ENCODE measurements around the gene SMIM12. TPM values are rescaled to one million over a fixed set of nuclear protein-coding genes. Genes with fewer than 3 reads are reported as not detected.

The SMIM12 gene
- total RNA-seq, 1 donor from 2014 or later, result 58.7 TPM

GRCh38 chr1:34847094-34847493 is 12.5 kb downstream of the SMIM12 start:
- intact Hi-C loops (cut with micrococcal nuclease), result no loop called here
- H3K9me3 Mint-ChIP-seq, result no peaks in the 10 kb centered on the region
- no peaks in the 10 kb centered on the region for H3K27me3 Mint-ChIP-seq (ENCODE audit: low read depth)
- H3K36me3 Mint-ChIP-seq (ENCODE audit: low read depth), result peaks cover 32% of the 10 kb centered on the region
- H3K27ac Mint-ChIP-seq, result no peak overlapping the region
- H3K4me1 Mint-ChIP-seq (ENCODE audit: low read depth), result peaks cover 4% of the 10 kb centered on the region
- H3K4me3 Mint-ChIP-seq (ENCODE audit: low read depth), result no peak overlapping the region
- no peak for DNase-seq (ENCODE audit: low spot score)

DNA sequence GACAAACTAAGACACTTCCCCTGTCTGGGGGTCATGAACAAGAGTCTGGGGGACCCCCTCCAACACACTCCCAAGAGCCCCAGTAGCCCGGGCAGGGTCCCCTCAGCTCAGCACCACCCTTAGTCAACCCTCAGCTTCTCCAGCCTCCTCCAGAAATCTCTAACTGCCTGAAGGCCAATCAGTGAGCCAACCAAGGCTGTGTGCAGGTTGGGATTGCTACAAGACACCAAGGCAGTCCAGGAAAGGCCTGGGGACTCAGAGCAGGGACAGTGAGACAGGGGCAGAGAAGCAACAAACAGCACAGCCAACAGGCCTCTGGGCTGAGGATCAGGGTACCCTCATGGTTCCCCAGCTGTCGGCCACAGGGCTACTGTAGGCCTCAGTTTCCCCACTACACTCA is 13.3 kb downstream of the SMIM12 start:
- no peaks in the 10 kb centered on the region for H3K27me3 Mint-ChIP-seq (ENCODE audit: low read depth)
- no peak overlapping the region for H3K27ac Mint-ChIP-seq
- H3K4me3 Mint-ChIP-seq (ENCODE audit: low read depth), result no peak overlapping the region
- DNase-seq (ENCODE audit: low spot score), result no peak
- H3K36me3 Mint-ChIP-seq (ENCODE audit: low read depth), result peaks cover 24% of the 10 kb centered on the region
- intact Hi-C loops (cut with micrococcal nuclease), result no loop called here
- H3K4me1 Mint-ChIP-seq (ENCODE audit: low read depth), result peaks cover 4% of the 10 kb centered on the region
- H3K9me3 Mint-ChIP-seq, result no peaks in the 10 kb centered on the region

DNA sequence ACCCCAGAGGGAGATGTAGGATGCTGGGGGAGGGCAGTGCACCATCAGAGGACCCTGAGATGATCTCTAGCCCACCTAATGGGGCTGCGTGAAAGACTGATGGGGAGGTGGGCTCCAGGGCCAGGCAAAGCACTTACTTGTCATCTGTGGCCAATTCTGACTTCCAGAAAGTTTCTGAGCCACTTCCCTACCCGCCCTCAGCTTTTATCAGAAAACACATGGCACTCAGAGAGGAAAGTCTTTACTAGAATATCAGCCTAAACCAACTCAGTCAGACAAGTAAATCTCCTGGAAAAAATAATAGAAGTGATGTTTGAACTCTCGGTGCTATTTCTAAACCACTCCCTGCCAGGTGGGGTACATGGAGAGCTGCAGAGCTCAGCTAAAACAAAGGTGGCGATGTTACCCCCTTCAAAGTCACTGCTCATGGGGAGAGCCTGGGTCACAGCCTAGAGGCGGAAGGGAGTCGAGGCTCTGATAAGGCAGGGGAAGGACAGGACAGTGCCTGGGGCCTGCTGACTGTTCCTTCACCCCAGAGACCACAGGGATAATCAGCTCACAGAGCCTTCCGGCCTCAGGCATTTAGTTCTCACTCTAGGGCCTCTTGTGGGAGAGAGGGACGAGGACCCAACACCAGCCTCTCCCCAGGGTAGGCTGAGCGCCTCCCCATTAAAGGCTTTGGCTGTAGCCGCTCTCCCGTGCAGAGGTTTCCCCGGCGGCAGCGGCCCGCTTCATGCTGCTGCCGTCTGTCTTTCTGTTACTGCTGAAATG is 14.2 kb downstream of the SMIM12 start:
- H3K4me1 Mint-ChIP-seq (ENCODE audit: low read depth), result peaks cover 4% of the 10 kb centered on the region
- peaks cover 17% of the 10 kb centered on the region for H3K36me3 Mint-ChIP-seq (ENCODE audit: low read depth)
- H3K4me3 Mint-ChIP-seq (ENCODE audit: low read depth), result no peak overlapping the region
- H3K27ac Mint-ChIP-seq, result no peak overlapping the region
- H3K9me3 Mint-ChIP-seq, result no peaks in the 10 kb centered on the region
- intact Hi-C loops (cut with micrococcal nuclease), result no loop called here
- no peaks in the 10 kb centered on the region for H3K27me3 Mint-ChIP-seq (ENCODE audit: low read depth)
- DNase-seq (ENCODE audit: low spot score), result no peak

DNA sequence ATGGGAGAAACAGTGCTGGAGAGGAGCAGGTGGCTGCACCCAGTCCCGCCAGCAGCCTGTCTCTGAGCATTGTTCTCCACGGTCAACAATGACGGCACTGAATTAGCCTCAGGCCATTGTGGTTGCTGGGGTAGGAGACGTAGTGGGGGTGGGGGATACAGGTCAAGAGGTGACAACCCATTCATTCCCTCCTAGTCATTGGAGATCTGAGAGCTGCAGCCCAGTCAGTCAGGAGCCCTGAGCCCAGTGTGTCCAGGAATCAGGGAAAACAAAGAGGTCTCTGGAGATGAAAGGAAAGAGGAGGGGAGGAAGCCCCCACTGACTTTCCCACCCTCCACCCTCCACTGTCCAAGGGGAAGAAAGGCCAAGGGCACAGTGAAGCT is 15.3 kb downstream of the SMIM12 start:
- intact Hi-C loops (cut with micrococcal nuclease), result no loop called here
- H3K27ac Mint-ChIP-seq, result no peak overlapping the region

DNA sequence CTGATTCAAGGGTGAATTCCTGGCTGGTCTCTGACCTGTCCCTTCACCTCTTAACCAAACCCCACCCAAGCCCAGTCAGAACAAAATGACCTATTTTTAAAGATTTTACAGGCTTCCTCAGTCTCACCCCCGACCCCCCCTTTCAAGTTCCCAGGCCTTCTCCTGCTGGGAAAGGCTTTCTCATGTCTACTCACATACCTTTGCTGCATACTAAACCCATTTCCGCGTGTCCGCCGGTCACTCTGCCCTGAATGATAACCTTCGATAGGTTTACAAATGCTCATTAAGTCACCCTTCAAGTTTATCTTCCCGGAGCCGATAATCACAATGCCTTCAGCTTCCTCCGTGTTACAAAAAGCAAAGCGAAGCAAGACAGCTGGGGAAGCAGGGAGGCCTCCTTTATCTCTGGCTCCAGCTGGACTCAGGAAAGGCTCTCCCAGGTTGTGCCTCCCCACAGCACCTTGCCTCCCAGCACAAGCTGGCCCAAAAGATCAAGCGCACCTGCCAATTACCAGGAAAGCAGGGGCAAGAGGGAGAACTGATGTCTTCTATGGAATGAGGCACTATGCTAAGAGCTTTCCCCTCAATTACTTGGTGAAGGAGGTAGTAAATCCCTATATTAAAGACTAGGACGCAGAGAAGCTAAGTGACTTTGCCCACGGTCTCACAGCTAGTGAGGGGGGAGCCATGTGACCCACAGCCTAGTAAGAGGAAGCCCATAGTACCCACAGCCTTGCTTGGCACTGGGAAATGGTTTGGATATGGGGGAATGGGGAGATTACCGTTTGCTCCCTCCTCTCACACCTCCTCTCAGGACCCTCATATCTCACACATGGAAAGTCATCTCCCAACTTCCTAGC is 15.9 kb downstream of the SMIM12 start:
- intact Hi-C loops (cut with micrococcal nuclease), result no loop called here
- H3K27ac Mint-ChIP-seq, result no peak overlapping the region
- peaks cover 6% of the 10 kb centered on the region for H3K36me3 Mint-ChIP-seq (ENCODE audit: low read depth)
- no peaks in the 10 kb centered on the region for H3K27me3 Mint-ChIP-seq (ENCODE audit: low read depth)
- no peaks in the 10 kb centered on the region for H3K9me3 Mint-ChIP-seq
- peaks cover 4% of the 10 kb centered on the region for H3K4me1 Mint-ChIP-seq (ENCODE audit: low read depth)
- H3K4me3 Mint-ChIP-seq (ENCODE audit: low read depth), result no peak overlapping the region
- no peak for DNase-seq (ENCODE audit: low spot score)

More for the DNA sequence above, 15.3 kb downstream of the SMIM12 start:
- Mint-ChIP-seq H3K27me3 (ENCODE audit: low read depth) (no peaks in the 10 kb centered on the region), H3K4me1 (ENCODE audit: low read depth) (peaks cover 4% of the 10 kb centered on the region), H3K9me3 (no peaks in the 10 kb centered on the region), H3K4me3 (ENCODE audit: low read depth) (no peak overlapping the region), H3K36me3 (ENCODE audit: low read depth) (peaks cover 9% of the 10 kb centered on the region)
- no peak for DNase-seq (ENCODE audit: low spot score)

DNA sequence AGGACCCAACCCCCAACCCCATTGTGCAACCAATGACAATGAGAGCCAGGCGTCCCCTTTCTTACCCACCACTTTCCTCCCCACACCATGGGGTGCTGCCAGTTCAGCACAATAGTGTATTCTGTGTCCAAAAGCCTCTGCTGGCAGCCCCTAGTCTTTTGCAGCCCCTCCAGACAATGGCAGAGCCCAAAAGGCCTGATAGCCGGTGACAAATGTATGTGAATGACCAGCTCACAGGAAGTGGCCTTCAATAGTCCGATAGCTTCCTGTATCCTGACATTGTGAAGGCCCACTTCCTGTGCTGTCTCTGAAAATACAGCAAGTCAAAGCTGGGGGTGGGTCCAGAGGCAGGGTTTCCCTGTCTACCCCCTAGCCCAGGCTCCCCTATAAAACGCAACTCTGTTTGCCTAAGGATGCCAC is 16.6 kb downstream of the SMIM12 start:
- intact Hi-C loops (cut with micrococcal nuclease), result no loop called here
- Mint-ChIP-seq H3K9me3 (no peaks in the 10 kb centered on the region), H3K36me3 (ENCODE audit: low read depth) (no peaks in the 10 kb centered on the region), H3K27me3 (ENCODE audit: low read depth) (no peaks in the 10 kb centered on the region), H3K4me3 (ENCODE audit: low read depth) (no peak overlapping the region), H3K27ac (no peak overlapping the region), H3K4me1 (ENCODE audit: low read depth) (peaks cover 4% of the 10 kb centered on the region)
- DNase-seq (ENCODE audit: low spot score), result no peak

GRCh38 chr1:34842073-34842472 is 17.5 kb downstream of the SMIM12 start:
- no peak for DNase-seq (ENCODE audit: low spot score)
- no peaks in the 10 kb centered on the region for H3K27me3 Mint-ChIP-seq (ENCODE audit: low read depth)
- no peak overlapping the region for H3K27ac Mint-ChIP-seq
- intact Hi-C loops (cut with micrococcal nuclease), result no loop called here
- no peak overlapping the region for H3K4me3 Mint-ChIP-seq (ENCODE audit: low read depth)
- peaks cover 4% of the 10 kb centered on the region for H3K4me1 Mint-ChIP-seq (ENCODE audit: low read depth)
- no peaks in the 10 kb centered on the region for H3K9me3 Mint-ChIP-seq
- H3K36me3 Mint-ChIP-seq (ENCODE audit: low read depth), result no peaks in the 10 kb centered on the region

DNA sequence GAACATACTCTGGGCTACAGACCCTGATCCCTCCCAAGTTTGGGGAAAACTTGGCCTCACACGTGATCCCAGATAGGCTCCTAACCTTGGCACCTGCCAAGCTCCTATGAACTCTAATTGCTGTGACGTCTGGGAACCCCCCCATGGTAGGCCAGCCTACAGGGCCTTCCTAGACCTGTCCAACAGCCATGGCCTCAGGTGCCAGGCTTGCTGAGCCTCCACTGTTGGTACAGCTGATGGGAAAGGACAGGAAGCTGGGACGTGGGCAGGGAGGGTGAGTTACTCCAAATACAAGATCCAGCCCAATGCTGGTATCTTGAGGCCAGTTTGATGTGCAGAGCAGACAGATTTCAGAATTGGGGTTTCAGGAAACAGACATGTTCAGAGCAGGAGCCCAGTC is 19.1 kb downstream of the SMIM12 start:
- no peak overlapping the region for H3K27ac Mint-ChIP-seq
- no peaks in the 10 kb centered on the region for H3K9me3 Mint-ChIP-seq
- no peaks in the 10 kb centered on the region for H3K27me3 Mint-ChIP-seq (ENCODE audit: low read depth)
- no peak overlapping the region for H3K4me3 Mint-ChIP-seq (ENCODE audit: low read depth)
- H3K4me1 Mint-ChIP-seq (ENCODE audit: low read depth), result peaks cover 4% of the 10 kb centered on the region
- no peaks in the 10 kb centered on the region for H3K36me3 Mint-ChIP-seq (ENCODE audit: low read depth)
- intact Hi-C loops (cut with micrococcal nuclease), result no loop called here
- no peak for DNase-seq (ENCODE audit: low spot score)

DNA sequence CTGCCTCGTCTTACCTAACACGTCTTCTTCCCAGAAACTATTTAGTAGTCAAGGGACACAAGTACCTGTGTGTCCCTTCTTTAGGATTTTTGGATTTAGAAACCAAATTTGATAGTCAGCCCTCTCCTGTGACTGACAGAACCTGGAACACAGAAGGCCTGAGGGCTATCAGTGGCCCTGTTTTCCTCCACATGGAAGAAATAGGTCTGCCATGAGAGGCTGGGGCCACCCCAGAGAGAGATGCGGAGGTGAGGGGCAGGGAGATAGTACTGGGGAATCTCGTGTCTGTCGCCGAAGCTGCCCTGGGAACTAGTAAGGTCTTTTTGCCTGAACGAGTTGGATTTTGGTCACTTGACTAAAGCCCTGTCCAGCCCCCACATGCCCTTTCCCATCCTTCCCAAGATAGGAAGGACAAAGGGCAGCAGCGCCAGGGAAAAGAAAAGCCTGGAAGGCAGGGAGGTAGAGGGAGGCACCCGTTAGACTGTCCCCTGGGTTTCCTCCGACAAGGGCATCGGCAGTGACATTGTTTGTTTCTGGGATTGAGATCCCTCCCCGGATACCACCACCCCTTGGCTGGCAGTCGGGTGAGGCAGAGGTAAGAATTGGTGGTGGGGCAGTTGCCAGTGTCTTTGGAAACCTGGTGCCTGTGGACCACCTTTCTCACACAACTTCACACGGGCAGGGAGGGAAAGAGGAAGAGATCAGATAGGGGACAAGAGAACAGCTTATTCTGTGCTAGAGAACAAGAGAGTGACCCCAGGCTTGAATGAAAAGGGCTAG is 19.8 kb downstream of the SMIM12 start:
- H3K9me3 Mint-ChIP-seq, result no peaks in the 10 kb centered on the region
- H3K27ac Mint-ChIP-seq, result no peak overlapping the region
- H3K36me3 Mint-ChIP-seq (ENCODE audit: low read depth), result no peaks in the 10 kb centered on the region
- peaks cover 4% of the 10 kb centered on the region for H3K4me1 Mint-ChIP-seq (ENCODE audit: low read depth)
- no peak for DNase-seq (ENCODE audit: low spot score)
- H3K4me3 Mint-ChIP-seq (ENCODE audit: low read depth), result no peak overlapping the region
- no peaks in the 10 kb centered on the region for H3K27me3 Mint-ChIP-seq (ENCODE audit: low read depth)
- intact Hi-C loops (cut with micrococcal nuclease), result no loop called here

DNA sequence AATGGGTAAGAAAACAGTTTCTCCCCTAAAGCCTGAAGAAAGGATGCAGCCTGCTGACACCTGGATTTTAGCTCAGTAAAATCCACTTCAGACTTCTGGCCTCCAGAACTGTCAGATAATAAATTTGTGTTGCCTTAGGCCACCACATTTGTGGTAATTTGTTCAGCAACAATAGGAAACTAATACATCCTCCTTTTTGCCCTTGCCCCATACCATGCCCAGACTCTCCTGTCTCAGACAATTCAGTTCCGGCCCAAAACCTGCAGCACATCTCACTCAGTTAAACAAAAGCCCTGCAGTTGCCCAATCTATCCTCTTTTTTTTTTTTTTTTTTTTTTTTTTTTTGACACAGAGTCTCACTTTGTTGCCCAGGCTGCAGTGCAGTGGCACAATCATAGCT is 25.8 kb downstream of the SMIM12 start:
- Mint-ChIP-seq H3K27ac (no peak overlapping the region), H3K4me1 (ENCODE audit: low read depth) (no peaks in the 10 kb centered on the region), H3K27me3 (ENCODE audit: low read depth) (no peaks in the 10 kb centered on the region), H3K9me3 (no peaks in the 10 kb centered on the region), H3K4me3 (ENCODE audit: low read depth) (no peak overlapping the region), H3K36me3 (ENCODE audit: low read depth) (no peaks in the 10 kb centered on the region)
- DNase-seq (ENCODE audit: low spot score), result no peak
- intact Hi-C loops (cut with micrococcal nuclease), result no loop called here

GRCh38 chr1:34831721-34832246 is 27.8 kb downstream of the SMIM12 start:
- intact Hi-C loops (cut with micrococcal nuclease), result no loop called here
- DNase-seq (ENCODE audit: low spot score), result no peak
- H3K27ac Mint-ChIP-seq, result no peak overlapping the region
- H3K27me3 Mint-ChIP-seq (ENCODE audit: low read depth), result no peaks in the 10 kb centered on the region
- no peaks in the 10 kb centered on the region for H3K9me3 Mint-ChIP-seq
- no peak overlapping the region for H3K4me3 Mint-ChIP-seq (ENCODE audit: low read depth)
- no peaks in the 10 kb centered on the region for H3K4me1 Mint-ChIP-seq (ENCODE audit: low read depth)
- H3K36me3 Mint-ChIP-seq (ENCODE audit: low read depth), result no peaks in the 10 kb centered on the region

GRCh38 chr1:34829250-34829649 is 30.3 kb downstream of the SMIM12 start:
- Mint-ChIP-seq H3K9me3 (no peaks in the 10 kb centered on the region), H3K27me3 (ENCODE audit: low read depth) (no peaks in the 10 kb centered on the region), H3K4me1 (ENCODE audit: low read depth) (no peaks in the 10 kb centered on the region), H3K27ac (no peak overlapping the region), H3K36me3 (ENCODE audit: low read depth) (no peaks in the 10 kb centered on the region), H3K4me3 (ENCODE audit: low read depth) (no peak overlapping the region)
- intact Hi-C loops (cut with micrococcal nuclease), result no loop called here
- DNase-seq (ENCODE audit: low spot score), result no peak
